Pancreas (tissue), 10 donors: ENCODE measurements around the gene LRP3. TPM values are rescaled to one million over a fixed set of nuclear protein-coding genes. Genes with fewer than 3 reads are reported as not detected.
"Not testable (repeated sequence)": the region's sequence is repeated elsewhere in the genome, so short reads cannot be mapped to it uniquely, and the experiment has no call there.

Source experiments
- ATAC-seq, 4 donors: fragments of 200-7000 bp; cut with Tn5 transposase; one replicate each; pipeline versions ENCODE4 v1.8.0 to v1.9.1; 2020; ENCODE audit warnings: mild to moderate bottlenecking in 4 of 4, moderate library complexity in 4 of 4
- DNase-seq, 6 donors: peaks; one replicate each; pipeline ENCODE4 v3.0.0-alpha.2; 2020
- FAIRE-seq: peaks from 2 replicates; lab custom pipeline; 2012; peaks lifted over from hg19 to GRCh38; lab: Jason Lieb, UNC
- H3K27ac ChIP-seq, 4 donors: fragments of 200-600 bp; sonication (generic); 1 replicate in 3 of 4; 2 replicates in 1 of 4; pipeline versions ENCODE4 v1.5.0 to v1.8.0; 2020
- H3K27me3 ChIP-seq, 4 donors: fragments of 200-600 bp; one replicate each; pipeline ENCODE4 v1.8.0; 2021
- H3K36me3 ChIP-seq, 3 donors: fragments of 200-600 bp; sonication (generic) in 1 of 3; one replicate each; pipeline versions ENCODE4 v1.5.0 to v1.8.0; 2020 to 2021
- H3K4me1 ChIP-seq, 3 donors: fragments of 200-600 bp; one replicate each; pipeline ENCODE4 v1.8.0; 2021
- H3K4me3 ChIP-seq, 4 donors: fragments of 200-600 bp; sonication (generic) in 2 of 4; one replicate each; pipeline versions ENCODE4 v1.5.0 to v1.8.0; 2020 to 2021
- H3K9me3 ChIP-seq, 4 donors: fragments of 200-600 bp; one replicate each; pipeline ENCODE4 v1.8.0; 2021
- WGBS, 2 donors: extraction: QIAGEN DNeasy Blood & Tissue Kit; methylation state at CpG; one replicate each; pipeline ENCODE4 v1.1.7; 2013; 5-methylcytosine and 5-hydroxymethylcytosine counted together
- intact Hi-C, 3 donors: fragments of 100-400 bp; cut with DNase I; formaldehyde crosslinking; loops; one replicate each; pipeline versions ENCODE4 v1.11.1 to v1.14.2; 2022
- polyA plus RNA-seq, 2 donors: library from polyadenylated mRNA; stranded (reverse); fragments of 200-250 nt; gene quantifications; one replicate each; pipeline ENCODE4 v1.2.3, GENCODE V29; 2013
- total RNA-seq, 6 donors: library from RNA; stranded (reverse); fragmentation: NEBNext Ultra II Directional in 4 of 6; extraction: Animal tissue kit (Norgen Biotek cat#: 25700) in 4 of 6; gene quantifications; one replicate each; pipeline versions ENCODE4 v1.2.1 to v1.2.4, GENCODE V29; 2021 to 2023
- TF ChIP-seq, protein P1 (sequence below), 4 donors: fragments of 200-600 bp; sonication (generic) in 3 of 4; IDR thresholded peaks; one replicate each; pipeline versions ENCODE4 v1.5.0 to v1.8.0; 2021; ENCODE audit warnings: antibody characterized with exemption in 4 of 4
- donor health status: healthy with polysubstance abuse.
- donor health status: DM: no; HTN: no; CAD: no; lungs with moderate emphysema.
- donor health status: DM: no; HTN: no; CAD: no.
- donor health status: control.
- donor health status: control.
- donor health status: Bipolar disorder and iron deficiency.
- donor health status: DM: yes; HTN: yes; CAD: no.
- donor health status: DM: no; HTN: no; CAD: no.
- donor health status: DM: no; HTN: no; CAD: no.
- donor health status: DM: yes; HTN: yes; CAD: no.

LRP3 gene
- total and polyA plus RNA-seq, 8 donors, result 7.2 to 21.0 (median 13.2) TPM

DNA sequence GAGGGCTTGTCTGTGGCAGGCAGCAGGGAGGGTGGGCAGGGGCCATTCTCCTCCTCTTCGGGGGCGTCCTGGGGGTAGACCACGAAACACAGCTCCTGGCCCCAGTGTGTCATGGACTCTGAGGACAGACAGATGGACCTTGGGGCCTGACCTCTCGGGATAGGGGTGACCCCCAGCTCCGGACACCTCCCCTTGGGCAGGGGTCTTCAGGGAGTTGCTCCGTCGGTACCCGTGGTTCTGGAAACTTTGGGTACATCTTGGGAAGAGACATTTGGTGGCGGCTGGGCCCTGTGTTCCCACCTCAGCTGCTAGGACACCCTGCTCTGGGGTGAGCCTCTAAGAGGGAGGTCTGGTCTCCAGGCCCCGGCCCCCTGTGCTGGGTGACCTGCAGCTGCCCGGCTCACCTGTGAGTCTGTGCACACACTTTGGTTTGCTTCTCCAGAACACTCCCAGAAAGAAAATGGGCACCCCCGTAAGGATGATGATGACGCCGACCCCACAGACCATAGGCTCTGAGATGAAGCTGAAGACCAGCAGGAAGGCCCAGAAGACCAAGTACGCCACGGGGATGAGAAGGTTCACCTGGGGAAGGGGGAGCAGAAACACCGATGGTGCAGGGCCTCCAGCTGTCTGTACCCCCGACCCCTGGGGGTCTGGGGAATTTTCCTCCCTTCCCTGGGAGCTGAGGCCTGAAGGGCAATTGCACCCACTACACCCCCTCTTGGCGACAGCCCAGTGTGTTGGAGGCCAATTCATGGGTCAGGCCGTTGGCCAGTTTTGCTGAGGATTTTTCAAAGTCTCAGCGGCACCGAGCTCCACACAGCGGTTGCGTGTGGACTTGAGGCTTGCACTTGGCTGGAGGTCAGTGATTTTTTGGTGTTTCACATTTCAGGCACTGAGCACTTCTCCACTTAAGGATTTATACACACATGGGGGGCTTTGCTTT lies 15.0 kb downstream of the LRP3 start:
- TF ChIP-seq, protein P1, sequence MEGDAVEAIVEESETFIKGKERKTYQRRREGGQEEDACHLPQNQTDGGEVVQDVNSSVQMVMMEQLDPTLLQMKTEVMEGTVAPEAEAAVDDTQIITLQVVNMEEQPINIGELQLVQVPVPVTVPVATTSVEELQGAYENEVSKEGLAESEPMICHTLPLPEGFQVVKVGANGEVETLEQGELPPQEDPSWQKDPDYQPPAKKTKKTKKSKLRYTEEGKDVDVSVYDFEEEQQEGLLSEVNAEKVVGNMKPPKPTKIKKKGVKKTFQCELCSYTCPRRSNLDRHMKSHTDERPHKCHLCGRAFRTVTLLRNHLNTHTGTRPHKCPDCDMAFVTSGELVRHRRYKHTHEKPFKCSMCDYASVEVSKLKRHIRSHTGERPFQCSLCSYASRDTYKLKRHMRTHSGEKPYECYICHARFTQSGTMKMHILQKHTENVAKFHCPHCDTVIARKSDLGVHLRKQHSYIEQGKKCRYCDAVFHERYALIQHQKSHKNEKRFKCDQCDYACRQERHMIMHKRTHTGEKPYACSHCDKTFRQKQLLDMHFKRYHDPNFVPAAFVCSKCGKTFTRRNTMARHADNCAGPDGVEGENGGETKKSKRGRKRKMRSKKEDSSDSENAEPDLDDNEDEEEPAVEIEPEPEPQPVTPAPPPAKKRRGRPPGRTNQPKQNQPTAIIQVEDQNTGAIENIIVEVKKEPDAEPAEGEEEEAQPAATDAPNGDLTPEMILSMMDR (IDR thresholded peaks at IDR 0.05), result no peak

DNA sequence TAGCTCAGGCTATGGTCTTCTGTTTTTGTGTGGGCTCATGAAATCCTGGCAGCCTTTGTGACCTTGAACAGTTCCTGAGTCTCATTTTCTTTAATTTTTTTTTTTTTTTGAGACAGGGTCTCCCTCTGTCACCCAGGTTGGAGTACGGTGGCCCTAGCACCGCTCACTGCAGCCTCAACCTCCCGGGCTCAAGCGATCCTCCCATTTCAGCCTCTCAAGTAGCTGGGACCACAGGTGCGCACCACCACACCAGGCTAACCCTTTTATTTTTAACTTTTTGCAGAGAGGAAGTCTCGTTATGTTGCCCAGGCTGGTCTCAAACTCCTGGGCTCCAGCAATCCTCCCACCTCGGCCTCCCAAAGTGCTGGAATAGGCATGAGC lies 15.7 kb downstream of the LRP3 start:
- H3K4me3 ChIP-seq, FAIRE-seq, H3K27ac ChIP-seq, ATAC-seq, H3K4me1 ChIP-seq, H3K9me3 ChIP-seq, H3K27me3 ChIP-seq, intact Hi-C loops: not testable (repeated sequence)
- 90 to 93% methylated on average over 7 of the region's 7 CpGs for WGBS, 2 donors
- DNase-seq, result peak in 1 of 6 donors; percentile 9
- H3K36me3 ChIP-seq, result peaks cover 0 to 19% (median 0%) of the 10 kb centered on the region in 3 donors

More for the DNA sequence above, 15.0 kb downstream of the LRP3 start:
- DNase-seq (peak in 2 of 6 donors; percentile 20 to 50), ATAC-seq (no peak), FAIRE-seq (no peak)
- Histone ChIP-seq H3K27ac (no peak overlapping the region), H3K27me3 (no peaks in the 10 kb centered on the region), H3K4me3 (no peak overlapping the region), H3K36me3 (peaks cover 0 to 19% (median 0%) of the 10 kb centered on the region in 3 donors), H3K9me3 (no peaks in the 10 kb centered on the region), H3K4me1 (no peaks in the 10 kb centered on the region)
- WGBS, 2 donors, result 81 to 86% methylated on average over 24 of the region's 24 CpGs
- intact Hi-C loops, result no loop called here

DNA sequence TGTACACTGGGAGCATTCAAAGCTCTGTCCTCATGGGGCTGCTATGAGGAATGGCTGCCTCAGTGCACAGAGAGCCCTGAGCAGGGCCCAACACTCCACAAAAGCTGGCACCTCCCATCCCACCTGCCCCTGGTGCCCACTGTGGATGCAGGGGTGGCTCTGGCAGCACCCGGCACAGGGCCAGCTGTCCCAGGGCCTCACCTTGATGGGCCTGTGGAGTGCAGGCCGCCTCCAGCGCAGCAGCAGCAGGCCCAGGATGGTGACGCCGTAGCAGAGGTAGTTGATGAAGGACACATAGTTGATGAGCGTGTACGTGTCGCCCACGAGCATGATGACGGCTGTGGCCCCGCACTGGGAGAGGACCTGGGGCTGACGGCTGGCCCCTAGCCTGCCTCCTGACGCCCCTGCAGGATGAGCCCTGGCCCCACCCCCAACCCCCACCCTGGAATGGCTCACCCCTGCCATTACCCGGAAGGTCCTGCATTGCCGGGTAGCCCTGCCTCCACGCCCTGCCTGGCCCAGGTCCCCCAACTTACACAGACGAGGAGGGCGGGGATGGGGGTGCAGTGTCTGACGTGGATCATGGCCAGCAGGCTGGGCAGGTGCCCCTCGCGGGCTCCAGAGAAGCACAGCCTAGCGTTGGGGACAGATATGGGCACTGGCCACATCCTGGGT lies 16.3 kb downstream of the LRP3 start:
- H3K9me3 ChIP-seq, result no peaks in the 10 kb centered on the region
- no peak for FAIRE-seq
- TF ChIP-seq, protein P1 (IDR thresholded peaks at IDR 0.05), result no peak
- no peak for ATAC-seq
- H3K27ac ChIP-seq, result no peak overlapping the region
- DNase-seq, result peak in 3 of 6 donors; percentile 17 to 64 (median 41)
- H3K4me3 ChIP-seq, result no peak overlapping the region
- H3K4me1 ChIP-seq, result no peaks in the 10 kb centered on the region
- 87 to 93% methylated on average over 22 of the region's 22 CpGs for WGBS, 2 donors
- intact Hi-C loops, result no loop called here
- no peaks in the 10 kb centered on the region for H3K27me3 ChIP-seq
- peaks cover 0 to 13% (median 0%) of the 10 kb centered on the region in 3 donors for H3K36me3 ChIP-seq

DNA sequence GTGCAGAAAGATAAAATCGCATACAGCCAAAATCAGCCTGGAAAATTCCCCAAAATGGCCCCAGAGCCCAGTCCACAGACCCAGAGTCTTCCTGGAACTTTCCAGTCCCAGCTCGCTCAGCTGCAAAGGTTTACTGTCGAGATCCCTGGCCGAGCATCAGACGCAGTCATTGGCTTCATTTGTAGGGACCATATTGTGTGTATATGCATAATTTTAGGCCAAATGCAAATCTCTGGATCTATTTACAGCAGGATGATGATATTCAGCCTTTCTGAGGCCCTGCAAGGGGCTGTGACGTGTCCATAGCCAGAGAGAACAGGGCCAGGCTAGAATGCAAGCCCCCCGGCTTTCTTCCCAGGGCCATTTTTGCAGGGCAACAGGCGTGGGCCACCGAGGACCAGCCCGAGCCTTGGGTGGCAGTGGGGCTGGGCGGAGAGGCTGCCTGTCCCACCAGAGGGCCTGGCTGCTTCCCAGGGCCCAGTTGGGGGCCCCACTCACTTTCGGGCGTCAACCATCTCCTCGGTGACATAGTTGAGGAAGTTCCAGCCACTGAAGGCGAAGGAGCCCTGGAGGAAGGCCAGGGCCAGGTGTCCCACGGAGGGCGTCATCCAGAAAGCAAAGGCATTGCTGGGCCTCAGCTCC lies 17.8 kb downstream of the LRP3 start:
- TF ChIP-seq, protein P1 (IDR thresholded peaks at IDR 0.05), result no peak
- no peaks in the 10 kb centered on the region for H3K4me1 ChIP-seq
- H3K9me3 ChIP-seq, result no peaks in the 10 kb centered on the region
- WGBS, 2 donors, result 82 to 83% methylated on average over 17 of the region's 17 CpGs
- H3K4me3 ChIP-seq, result no peak overlapping the region
- DNase-seq, result peak in 1 of 6 donors; percentile 32
- ATAC-seq, result no peak
- H3K27me3 ChIP-seq, result no peaks in the 10 kb centered on the region
- H3K36me3 ChIP-seq, result no peaks in the 10 kb centered on the region
- FAIRE-seq, result no peak
- H3K27ac ChIP-seq, result no peak overlapping the region
- intact Hi-C loops, result no loop called here
